ENCODE measurements around the gene SNCA. TPM values are rescaled to one million over a fixed set of nuclear protein-coding genes. Genes with fewer than 3 reads are reported as not detected.

Gene SNCA
- total and polyA plus RNA-seq, 2 of the 8 experiments (the other 6 are each of a cell fraction or from before 2014, with no cell fraction given) = 8.5 to 16.8 TPM

DNA sequence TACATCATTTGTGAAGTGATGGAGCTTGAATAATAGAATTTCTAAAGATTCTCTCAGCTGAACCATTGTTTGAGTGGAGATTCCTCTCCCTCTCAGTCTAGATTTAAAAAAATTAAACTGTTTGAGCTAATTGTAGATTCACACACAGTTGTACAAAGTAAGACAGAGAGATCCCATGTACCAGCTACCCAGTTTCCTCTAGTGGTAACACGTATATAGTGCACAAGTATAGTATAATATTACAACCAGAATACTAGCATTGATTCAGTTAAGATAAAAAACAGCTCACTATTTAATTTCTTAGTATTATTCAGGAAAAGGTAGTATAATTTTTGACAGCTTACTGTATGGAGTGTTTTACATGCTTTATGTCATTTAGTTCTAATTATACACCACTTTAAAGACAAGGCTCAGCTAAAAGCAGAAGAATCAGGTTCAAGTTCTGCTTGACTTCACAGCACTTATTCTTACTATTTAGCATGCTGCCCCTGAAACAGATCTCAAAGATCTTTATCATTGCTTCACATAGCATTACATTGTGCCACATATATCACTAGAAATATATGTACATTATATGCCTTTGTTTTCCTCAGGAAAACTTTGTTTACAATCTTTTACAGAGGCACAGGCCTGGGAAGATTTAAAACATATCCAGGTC lies 136.1 kb downstream of the SNCA start:
- Histone ChIP-seq H3K36me3 (ENCODE audit: control insufficient read depth in 2 of 4, insufficient read depth in 4 of 4, low read length in 3 of 4) (no peaks in the 10 kb centered on the region), H3K27ac (ENCODE audit: low read depth, low read length) (no peak overlapping the region), H2BK5ac (ENCODE audit: low read depth, low read length) (no peak overlapping the region), H4K91ac (replicated peaks; ENCODE audit: insufficient read length, low read length) (no peak overlapping the region), H3K27me3 (replicated peaks in 1 of 4; ENCODE audit: control insufficient read depth in 3 of 4, extremely low read depth in 1 of 4, insufficient read depth in 3 of 4, low read length in 3 of 4) (no peaks in the 10 kb centered on the region), H4K5ac (ENCODE audit: insufficient read length, low read depth, low read length) (no peak overlapping the region), H3K14ac (ENCODE audit: insufficient read length) (no peak overlapping the region), H3K4ac (replicated peaks; ENCODE audit: insufficient read length, low read depth, low read length) (no peak overlapping the region), H3K4me2 (ENCODE audit: insufficient read depth in 1 of 2, low read depth in 2 of 2, low read length in 2 of 2) (no peak overlapping the region), H3K18ac (ENCODE audit: extremely low read depth, low read length) (no peak overlapping the region), H2BK12ac (ENCODE audit: low read depth, low read length) (no peak overlapping the region), H3K23ac (ENCODE audit: insufficient read length) (no peak overlapping the region), H3K23me2 (ENCODE audit: low read depth, low read length) (no peaks in the 10 kb centered on the region), H3K9ac (replicated peaks in 1 of 4; ENCODE audit: extremely low read depth in 1 of 4, low read depth in 3 of 4, low read length in 3 of 4) (no peak overlapping the region), H3K56ac (replicated peaks; ENCODE audit: insufficient read length, low read depth, low read length) (no peak overlapping the region), H3K4me3 (ENCODE audit: extremely low read depth in 1 of 4, insufficient read depth in 2 of 4, low read depth in 3 of 4, low read length in 4 of 4) (no peak overlapping the region), H3K79me1 (ENCODE audit: low read depth, low read length) (no peaks in the 10 kb centered on the region), H2BK20ac (ENCODE audit: low read length) (no peak overlapping the region), H2AFZ (ENCODE audit: low read length) (no peak overlapping the region), H4K8ac (ENCODE audit: extremely low read depth, insufficient read depth, low read length) (no peak overlapping the region), H3K4me1 (replicated peaks in 1 of 4; ENCODE audit: control insufficient read depth in 3 of 4, insufficient read depth in 4 of 4, low read length in 3 of 4) (no peaks in the 10 kb centered on the region), H4K20me1 (replicated peaks in 1 of 2; ENCODE audit: control insufficient read depth in 1 of 2, insufficient read depth in 2 of 2, low read length in 2 of 2) (no peaks in the 10 kb centered on the region), H2BK15ac (ENCODE audit: low read length) (no peak overlapping the region), H2AK5ac (ENCODE audit: low read depth, low read length) (no peak overlapping the region), H3K9me3 (ENCODE audit: insufficient read depth in 2 of 2, low read depth in 1 of 2, low read length in 1 of 2) (no peaks in the 10 kb centered on the region), H2BK120ac (replicated peaks; ENCODE audit: low read depth, low read length) (no peak overlapping the region), H3K79me2 (ENCODE audit: control insufficient read depth in 1 of 2, insufficient read depth in 2 of 2, low read length in 2 of 2) (no peaks in the 10 kb centered on the region)
- DNase-seq (ENCODE audit: low read depth in 1 of 2, low spot score in 2 of 2) (no peak), FAIRE-seq (no peak)
- WGBS, 2 experiments (ENCODE audit: extremely low coverage in 1 of 2, insufficient coverage in 1 of 2, insufficient read length in 1 of 2, insufficient replicate concordance in 2 of 2, low coverage in 1 of 2, low lambda C conversion rate in 2 of 2, missing lambda C conversion rate in 1 of 2) = 68% methylated on average over 1 of the region's 1 CpG; no CpG with 5 or more reads in 1 of the 2 experiments
- ChIA-PET CTCF (ENCODE audit: partially characterized antibody) (interaction anchor here (0.8 to 1.5 kb wide), 6 partner anchors 8 to 110 kb away, joined by 3 to 5 read pairs (median 3); no protein-coding TSS in a partner anchor), POLR2A (ENCODE audit: partially characterized antibody) (interaction anchor here (1.2 kb wide), 1 partner anchor 14 kb away, joined by 4 read pairs; no protein-coding TSS in a partner anchor)
- TF ChIP-seq ASH2L (IDR thresholded peaks at IDR 0.05; ENCODE audit: low read length) = no peak
- TF ChIP-seq BCL11A (IDR thresholded peaks at IDR 0.05; ENCODE audit: low read depth in 2 of 2, low read length in 2 of 2) = no peak
- TF ChIP-seq SIRT6 (IDR thresholded peaks at IDR 0.05; ENCODE audit: low read length) = no peak
- TF ChIP-seq RBBP5 (IDR thresholded peaks at IDR 0.05; ENCODE audit: borderline replicate concordance, low read depth, low read length) = no peak
- TF ChIP-seq CEBPB (IDR thresholded peaks at IDR 0.05; ENCODE audit: low read depth, low read length) = no peak
- TF ChIP-seq JUND (IDR thresholded peaks at IDR 0.05; ENCODE audit: low read length) = no peak
- TF ChIP-seq TCF12 (IDR thresholded peaks at IDR 0.05; ENCODE audit: low read depth, low read length) = no peak
- TF ChIP-seq, protein P1, sequence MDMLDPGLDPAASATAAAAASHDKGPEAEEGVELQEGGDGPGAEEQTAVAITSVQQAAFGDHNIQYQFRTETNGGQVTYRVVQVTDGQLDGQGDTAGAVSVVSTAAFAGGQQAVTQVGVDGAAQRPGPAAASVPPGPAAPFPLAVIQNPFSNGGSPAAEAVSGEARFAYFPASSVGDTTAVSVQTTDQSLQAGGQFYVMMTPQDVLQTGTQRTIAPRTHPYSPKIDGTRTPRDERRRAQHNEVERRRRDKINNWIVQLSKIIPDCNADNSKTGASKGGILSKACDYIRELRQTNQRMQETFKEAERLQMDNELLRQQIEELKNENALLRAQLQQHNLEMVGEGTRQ (IDR thresholded peaks at IDR 0.05; ENCODE audit: low read length) = no peak
- no peak for TF ChIP-seq CHD2 (IDR thresholded peaks at IDR 0.05; ENCODE audit: low read length)
- TF ChIP-seq SUZ12 (IDR thresholded peaks at IDR 0.05; ENCODE audit: low read length) = no peak
